Stimulated activated naive CD8-positive, alpha-beta T cell treated with anti-CD3 and anti-CD28 coated beads, Interleukin-15, amount 100 ng/mL, for 72 hours (primary cell): ENCODE measurements around the gene BPGM.
A peak's percentile ranks its signal among the peaks of the same experiment; 100 is the strongest.

Source experiments
- ATAC-seq: fragments of 150-1000 bp; cut with Tn5 transposase; 2 replicates; pipeline ENCODE4 v1.10.0; 2021; ENCODE audit warnings: mild to moderate bottlenecking, moderate library complexity
- DNase-seq, 2 donors: peaks; one replicate each; pipeline ENCODE4 v3.0.0; 2021 to 2022
- H3K27ac Mint-ChIP-seq, 2 donors: one replicate each; pipeline ENCODE4 v1.8.0; 2022; ENCODE audit warnings: mild to moderate bottlenecking in 2 of 2, mixed read lengths in 2 of 2, moderate library complexity in 2 of 2
- H3K27me3 Mint-ChIP-seq: one replicate; pipeline ENCODE4 v1.8.0; 2022; ENCODE audit warnings: mixed read lengths
- H3K4me1 Mint-ChIP-seq: one replicate; pipeline ENCODE4 v1.8.0; 2022; ENCODE audit warnings: mild to moderate bottlenecking, mixed read lengths
- H3K4me3 Mint-ChIP-seq, 2 donors: one replicate each; pipeline ENCODE4 v1.8.0; 2022; ENCODE audit warnings: mild to moderate bottlenecking in 2 of 2, mixed read lengths in 2 of 2, moderate library complexity in 1 of 2
- H3K9me3 Mint-ChIP-seq, 2 donors: one replicate each; pipeline ENCODE4 v1.8.0; 2022; ENCODE audit warnings: mixed read lengths in 2 of 2

BPGM gene

GRCh38 chr7:134709197-134709596, 62.5 kb downstream of the BPGM start:
- H3K4me1 Mint-ChIP-seq = peaks cover 30% of the 10 kb centered on the region
- H3K4me3 Mint-ChIP-seq = no peak overlapping the region
- no peaks in the 10 kb centered on the region for H3K27me3 Mint-ChIP-seq
- H3K9me3 Mint-ChIP-seq = no peaks in the 10 kb centered on the region
- DNase-seq (no peak), ATAC-seq (no peak)
- H3K27ac Mint-ChIP-seq = no peak overlapping the region

- Mint-ChIP-seq H3K27me3 (no peaks in the 10 kb centered on the region), H3K4me3 (peak overlapping the region; percentile 58 to 59), H3K27ac (peak overlapping the region; percentile 20 to 93), H3K4me1 (peaks cover 30% of the 10 kb centered on the region), H3K9me3 (no peaks in the 10 kb centered on the region)
- ATAC-seq (peak; percentile 29), DNase-seq (no peak)
These were observed 63.8 kb downstream of the BPGM start for GRCh38 chr7:134710511-134710853.

- H3K4me3 Mint-ChIP-seq = peak overlapping the region; percentile 58 to 59
- ATAC-seq (peak; percentile 96), DNase-seq (peak; percentile 39 to 68)
- H3K4me1 Mint-ChIP-seq = peaks cover 30% of the 10 kb centered on the region
- H3K27ac Mint-ChIP-seq = peak overlapping the region; percentile 20 to 93
- no peaks in the 10 kb centered on the region for H3K9me3 Mint-ChIP-seq
- H3K27me3 Mint-ChIP-seq = no peaks in the 10 kb centered on the region
These were observed 64.4 kb downstream of the BPGM start for GRCh38 chr7:134710854-134711624.

- H3K4me3 Mint-ChIP-seq = no peak overlapping the region
- no peaks in the 10 kb centered on the region for H3K9me3 Mint-ChIP-seq
- H3K27ac Mint-ChIP-seq = no peak overlapping the region
- H3K4me1 Mint-ChIP-seq = peaks cover 30% of the 10 kb centered on the region
- no peaks in the 10 kb centered on the region for H3K27me3 Mint-ChIP-seq
- ATAC-seq (no peak), DNase-seq (no peak)
These were observed 65.5 kb downstream of the BPGM start for GRCh38 chr7:134712196-134712595.

- DNase-seq = no peak
- no peak for ATAC-seq
- Mint-ChIP-seq H3K27me3 (no peaks in the 10 kb centered on the region), H3K4me1 (peaks cover 30% of the 10 kb centered on the region), H3K4me3 (no peak overlapping the region), H3K9me3 (no peaks in the 10 kb centered on the region), H3K27ac (no peak overlapping the region)
These were observed 68.0 kb downstream of the BPGM start for GRCh38 chr7:134714470-134715205.

- Mint-ChIP-seq H3K9me3 (no peaks in the 10 kb centered on the region), H3K27me3 (no peaks in the 10 kb centered on the region), H3K4me3 (no peak overlapping the region), H3K27ac (no peak overlapping the region), H3K4me1 (peaks cover under 1% of the 10 kb centered on the region)
- ATAC-seq (no peak), DNase-seq (no peak)
These were observed 71.7 kb downstream of the BPGM start for GRCh38 chr7:134718211-134718875.

- H3K4me3 Mint-ChIP-seq = no peak overlapping the region
- ATAC-seq = no peak
- no peak overlapping the region for H3K27ac Mint-ChIP-seq
- DNase-seq = no peak
- no peaks in the 10 kb centered on the region for H3K27me3 Mint-ChIP-seq
- H3K4me1 Mint-ChIP-seq = peaks cover 5% of the 10 kb centered on the region
- H3K9me3 Mint-ChIP-seq = peaks cover 0 to 2% of the 10 kb centered on the region in 2 donors
These were observed 73.7 kb downstream of the BPGM start for GRCh38 chr7:134720091-134720935.

- no peaks in the 10 kb centered on the region for H3K27me3 Mint-ChIP-seq
- no peak for DNase-seq
- no peak overlapping the region for H3K4me3 Mint-ChIP-seq
- H3K27ac Mint-ChIP-seq = no peak overlapping the region
- ATAC-seq = no peak
- H3K9me3 Mint-ChIP-seq = peaks cover 0 to 9% of the 10 kb centered on the region in 2 donors
- peaks cover 5% of the 10 kb centered on the region for H3K4me1 Mint-ChIP-seq
These were observed 74.5 kb downstream of the BPGM start for GRCh38 chr7:134721171-134721570.

- peaks cover 5% of the 10 kb centered on the region for H3K4me1 Mint-ChIP-seq
These were observed 76.2 kb downstream of the BPGM start for GRCh38 chr7:134722786-134723322.

GRCh38 chr7:134723892-134724291, 77.2 kb downstream of the BPGM start:
- Mint-ChIP-seq H3K27me3 (no peaks in the 10 kb centered on the region), H3K9me3 (peaks cover 0 to 9% of the 10 kb centered on the region in 2 donors), H3K4me1 (peaks cover 5% of the 10 kb centered on the region), H3K27ac (no peak overlapping the region), H3K4me3 (no peak overlapping the region)
- DNase-seq (no peak), ATAC-seq (no peak)

More at GRCh38 chr7:134722786-134723322, 76.2 kb downstream of the BPGM start:
- no peak for DNase-seq
- ATAC-seq = no peak
- H3K4me3 Mint-ChIP-seq = no peak overlapping the region
- H3K27ac Mint-ChIP-seq = no peak overlapping the region
- no peaks in the 10 kb centered on the region for H3K27me3 Mint-ChIP-seq
- H3K9me3 Mint-ChIP-seq = peaks cover 0 to 9% of the 10 kb centered on the region in 2 donors

- peaks cover 0 to 9% of the 10 kb centered on the region in 2 donors for H3K9me3 Mint-ChIP-seq
- ATAC-seq = no peak
- no peaks in the 10 kb centered on the region for H3K27me3 Mint-ChIP-seq
- no peak overlapping the region for H3K4me3 Mint-ChIP-seq
- no peak overlapping the region for H3K27ac Mint-ChIP-seq
- peaks cover 5% of the 10 kb centered on the region for H3K4me1 Mint-ChIP-seq
- DNase-seq = no peak
These were observed 78.0 kb downstream of the BPGM start for GRCh38 chr7:134724606-134725005.

- Mint-ChIP-seq H3K9me3 (peaks cover 4 to 17% of the 10 kb centered on the region in 2 donors), H3K27me3 (no peaks in the 10 kb centered on the region), H3K4me1 (peaks cover 5% of the 10 kb centered on the region), H3K4me3 (no peak overlapping the region), H3K27ac (no peak overlapping the region)
- no peak for DNase-seq
- ATAC-seq = no peak
These were observed 79.9 kb downstream of the BPGM start for GRCh38 chr7:134726581-134726980.

- H3K27ac Mint-ChIP-seq = no peak overlapping the region
- ATAC-seq = no peak
- DNase-seq = no peak
- no peaks in the 10 kb centered on the region for H3K27me3 Mint-ChIP-seq
- no peak overlapping the region for H3K4me3 Mint-ChIP-seq
- H3K9me3 Mint-ChIP-seq = peaks cover 4 to 17% of the 10 kb centered on the region in 2 donors
- H3K4me1 Mint-ChIP-seq = peaks cover 5% of the 10 kb centered on the region
These were observed 81.1 kb downstream of the BPGM start for GRCh38 chr7:134727711-134728110.
